Mucosa of descending colon (tissue), 3 donors: ENCODE measurements around the gene ABCB11. TPM values are rescaled to one million over a fixed set of nuclear protein-coding genes. Genes with fewer than 3 reads are reported as not detected.

ENCODE experiments used
- ATAC-seq: fragments of 200-7000 bp; cut with Tn5 transposase; one replicate; pipeline ENCODE4 v1.9.1; 2020; ENCODE audit warnings: mild to moderate bottlenecking, moderate library complexity
- DNase-seq, 3 donors: peaks; one replicate each; pipeline ENCODE4 v3.0.0-alpha.2; 2020
- H3K36me3 ChIP-seq: fragments of 200-600 bp; one replicate; pipeline ENCODE4 v1.8.0; 2021; ENCODE audit warnings: low read depth, mild to moderate bottlenecking
- H3K4me1 ChIP-seq: fragments of 200-600 bp; one replicate; pipeline ENCODE4 v1.8.0; 2021; ENCODE audit warnings: low read depth, mild to moderate bottlenecking
- H3K4me3 ChIP-seq: fragments of 200-600 bp; one replicate; pipeline ENCODE4 v1.8.0; 2021; ENCODE audit warnings: mild to moderate bottlenecking
- H3K9me3 ChIP-seq: fragments of 200-600 bp; one replicate; pipeline ENCODE4 v1.8.0; 2021; ENCODE audit warnings: mild to moderate bottlenecking
- CTCF ChIP-seq: fragments of 200-600 bp; IDR thresholded peaks from one replicate; pipeline ENCODE4 v1.8.0; 2022; ENCODE audit warnings: antibody characterized with exemption, mild to moderate bottlenecking
- intact Hi-C, 2 donors: fragments of 100-400 bp; cut with DNase I in 1 of 2; cut with micrococcal nuclease in 1 of 2; formaldehyde crosslinking; loops; one replicate each; pipeline versions ENCODE4 v1.11.0 to v1.11.1; 2022; cut with DNase I, micrococcal nuclease
- total RNA-seq, 3 donors: library from RNA; stranded (reverse); fragmentation: NEBNext Ultra II Directional in 2 of 3; extraction: Animal tissue kit (Norgen Biotek cat#: 25700) in 2 of 3; gene quantifications; one replicate each; pipeline versions ENCODE4 v1.2.1 to v1.2.4, GENCODE V29; 2021 to 2023
- donor health status: DM: no; HTN: no; CAD: no; lungs with moderate emphysema.
- donor health status: DM: no; HTN: no; CAD: no.
- donor health status: DM: no; HTN: yes; CAD: no.

The ABCB11 gene
- total RNA-seq, 3 donors from 2014 or later: 1.2 to 21.7 (median 4.6) TPM

- ATAC-seq: no peak
- no peaks in the 10 kb centered on the region for H3K36me3 ChIP-seq
- no peak for DNase-seq
- no peaks in the 10 kb centered on the region for H3K9me3 ChIP-seq
- no peak for TF ChIP-seq CTCF
- peaks cover 5% of the 10 kb centered on the region for H3K4me1 ChIP-seq
- no peak overlapping the region for H3K4me3 ChIP-seq
- intact Hi-C loops: no loop called here
Observed at GRCh38 chr2:168997794-168998193, 33.3 kb downstream of the ABCB11 start.

- DNase-seq (no peak), ATAC-seq (no peak)
- no peaks in the 10 kb centered on the region for H3K9me3 ChIP-seq
- no peak overlapping the region for H3K4me3 ChIP-seq
- no peak for TF ChIP-seq CTCF
- peaks cover 5% of the 10 kb centered on the region for H3K4me1 ChIP-seq
- intact Hi-C loops: no loop called here
- H3K36me3 ChIP-seq: no peaks in the 10 kb centered on the region
Observed at GRCh38 chr2:168997118-168997521, 34.0 kb downstream of the ABCB11 start.

- intact Hi-C loops: no loop called here
- TF ChIP-seq CTCF: no peak
- Histone ChIP-seq H3K4me1 (peaks cover 5% of the 10 kb centered on the region), H3K9me3 (no peaks in the 10 kb centered on the region), H3K4me3 (no peak overlapping the region), H3K36me3 (no peaks in the 10 kb centered on the region)
- ATAC-seq (no peak), DNase-seq (no peak)
Observed at GRCh38 chr2:168995744-168996143, 35.4 kb downstream of the ABCB11 start.

- no peak for DNase-seq
- intact Hi-C loops: no loop called here
- Histone ChIP-seq H3K36me3 (no peaks in the 10 kb centered on the region), H3K4me1 (no peaks in the 10 kb centered on the region), H3K4me3 (no peak overlapping the region), H3K9me3 (no peaks in the 10 kb centered on the region)
- TF ChIP-seq CTCF: no peak
- ATAC-seq: no peak
Observed at GRCh38 chr2:168993538-168993937, 37.6 kb downstream of the ABCB11 start.

DNA sequence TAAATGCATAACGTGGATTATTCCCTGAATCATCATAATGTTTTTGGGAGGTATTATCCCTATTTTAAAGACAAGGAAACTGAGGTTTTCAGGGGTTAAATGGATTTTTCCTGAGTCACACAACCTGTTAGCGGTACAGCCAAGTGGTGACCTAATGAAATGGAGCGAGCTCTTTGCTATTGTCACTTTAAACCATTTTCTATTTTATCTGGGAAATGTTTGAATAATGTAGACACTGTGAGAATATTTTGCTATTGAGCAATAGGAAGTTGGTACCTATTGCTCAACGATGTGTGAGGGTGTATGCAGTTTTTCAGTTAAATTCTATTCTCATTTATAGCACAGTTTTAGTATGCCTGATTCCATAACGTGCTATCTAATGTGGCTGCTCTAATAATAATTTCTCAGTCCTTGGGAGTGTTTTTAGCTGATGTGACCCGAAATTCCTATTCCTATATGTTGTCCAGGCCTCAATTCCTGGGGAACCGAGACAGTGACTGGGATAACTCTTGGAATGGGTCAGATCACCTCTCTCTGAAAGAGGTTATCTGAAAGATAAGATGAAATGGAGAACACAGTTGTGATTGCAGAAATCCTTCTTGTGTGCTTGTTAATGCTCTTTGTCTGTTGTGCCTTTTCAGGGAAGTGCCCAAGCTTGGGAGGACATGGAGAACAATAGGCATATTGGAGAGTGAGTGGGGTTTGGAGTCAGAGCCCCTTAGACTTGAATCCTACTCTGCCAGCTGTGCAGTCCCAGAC is 38.4 kb downstream of the ABCB11 start:
- no peak for DNase-seq
- intact Hi-C loops: no loop called here
- ATAC-seq: no peak
- TF ChIP-seq CTCF: no peak
- no peak overlapping the region for H3K4me3 ChIP-seq
- no peaks in the 10 kb centered on the region for H3K36me3 ChIP-seq
- no peaks in the 10 kb centered on the region for H3K4me1 ChIP-seq
- H3K9me3 ChIP-seq: no peaks in the 10 kb centered on the region
